Kidney (tissue), 14 donors: ENCODE results near the gene TP53I11. TPM values are rescaled to one million over a fixed set of nuclear protein-coding genes. Genes with fewer than 3 reads are reported as not detected.

Source experiments
- DNase-seq, 5 donors: peaks; one replicate each; pipeline ENCODE4 v3.0.0-alpha.2; 2013 to 2020
- FAIRE-seq: peaks from 2 replicates; lab custom pipeline; 2012; peaks lifted over from hg19 to GRCh38; lab: Jason Lieb, UNC
- H3K27ac ChIP-seq, 2 donors: one replicate each; pipeline ENCODE4 v1.7.0; 2013; ENCODE audit warnings: low read depth in 2 of 2, low read length in 2 of 2, inconsistent platforms in 1 of 2
- H3K27me3 ChIP-seq: one replicate; pipeline ENCODE4 v1.7.1; 2013; ENCODE audit warnings: low read length, inconsistent platforms; ENCODE audit not compliant: control insufficient read depth, insufficient read depth
- H3K36me3 ChIP-seq, 3 donors: one replicate each; pipeline versions ENCODE4 v1.7.0 to v1.7.1; 2013; ENCODE audit warnings: low read length in 3 of 3, control low read depth in 1 of 3, inconsistent platforms in 1 of 3; ENCODE audit not compliant: insufficient read depth in 3 of 3, control insufficient read depth in 2 of 3
- H3K4me1 ChIP-seq, 3 donors: one replicate each; pipeline versions ENCODE4 v1.7.0 to v1.7.1; 2013; ENCODE audit warnings: low read length in 3 of 3, inconsistent platforms in 1 of 3, low read depth in 1 of 3; ENCODE audit not compliant: control insufficient read depth in 2 of 3, insufficient read depth in 2 of 3
- H3K4me3 ChIP-seq, 3 donors: one replicate each; pipeline versions ENCODE4 v1.7.0 to v1.8.1; 2013; ENCODE audit warnings: low read length in 3 of 3, control low read depth in 1 of 3, inconsistent platforms in 1 of 3
- H3K9ac ChIP-seq, 3 donors: one replicate each; pipeline versions ENCODE4 v1.7.0 to v1.7.1; 2013; ENCODE audit warnings: low read length in 3 of 3, control low read depth in 1 of 3, inconsistent platforms in 1 of 3
- H3K9me3 ChIP-seq, 3 donors: one replicate each; pipeline versions ENCODE4 v1.7.0 to v1.7.1; 2013; ENCODE audit warnings: low read length in 3 of 3, control low read depth in 1 of 3, inconsistent platforms in 1 of 3; ENCODE audit not compliant: control insufficient read depth in 2 of 3, insufficient read depth in 1 of 3
- intact Hi-C: fragments of 100-400 bp; cut with DNase I; formaldehyde crosslinking; loops from one replicate; pipeline ENCODE4 v1.11.1; 2022
- polyA plus RNA-seq: library from polyadenylated mRNA; stranded (reverse); fragments of 350-450 nt; fragmentation: Illumina TruSeq; extraction: RNeasy Lipid Tissue Mini Kit (QIAGEN cat#74804); gene quantifications from one replicate; pipeline ENCODE4 v1.2.3, GENCODE V29; 2014; ENCODE audit warnings: low read depth, low replicate concordance; ENCODE audit not compliant: insufficient read depth
- total RNA-seq: library from RNA; stranded (reverse); fragmentation: NEBNext Ultra II Directional; extraction: Animal tissue kit (Norgen Biotek cat#: 25700); gene quantifications from one replicate; pipeline ENCODE4 v1.2.1, GENCODE V29; 2021
- TF ChIP-seq, protein P1 (sequence below): IDR thresholded peaks from 3 replicates; pipeline ENCODE4 v1.5.1; 2012; ENCODE audit warnings: mild to moderate bottlenecking, moderate library complexity, borderline replicate concordance; ENCODE audit not compliant: insufficient read depth; ENCODE audit errors: extremely low read depth
- donor health status: control.
- donor health status: control.
- donor health status: control.
- donor health status: control.
- donor health status: control.
- donor health status: DM: yes; HTN: yes; CAD: no.
- donor health status: Normal renal cell carcinoma (clear cell type).

Gene TP53I11
- total and polyA plus RNA-seq, 2 donors from 2014 or later = 25.7 to 35.3 TPM

DNA sequence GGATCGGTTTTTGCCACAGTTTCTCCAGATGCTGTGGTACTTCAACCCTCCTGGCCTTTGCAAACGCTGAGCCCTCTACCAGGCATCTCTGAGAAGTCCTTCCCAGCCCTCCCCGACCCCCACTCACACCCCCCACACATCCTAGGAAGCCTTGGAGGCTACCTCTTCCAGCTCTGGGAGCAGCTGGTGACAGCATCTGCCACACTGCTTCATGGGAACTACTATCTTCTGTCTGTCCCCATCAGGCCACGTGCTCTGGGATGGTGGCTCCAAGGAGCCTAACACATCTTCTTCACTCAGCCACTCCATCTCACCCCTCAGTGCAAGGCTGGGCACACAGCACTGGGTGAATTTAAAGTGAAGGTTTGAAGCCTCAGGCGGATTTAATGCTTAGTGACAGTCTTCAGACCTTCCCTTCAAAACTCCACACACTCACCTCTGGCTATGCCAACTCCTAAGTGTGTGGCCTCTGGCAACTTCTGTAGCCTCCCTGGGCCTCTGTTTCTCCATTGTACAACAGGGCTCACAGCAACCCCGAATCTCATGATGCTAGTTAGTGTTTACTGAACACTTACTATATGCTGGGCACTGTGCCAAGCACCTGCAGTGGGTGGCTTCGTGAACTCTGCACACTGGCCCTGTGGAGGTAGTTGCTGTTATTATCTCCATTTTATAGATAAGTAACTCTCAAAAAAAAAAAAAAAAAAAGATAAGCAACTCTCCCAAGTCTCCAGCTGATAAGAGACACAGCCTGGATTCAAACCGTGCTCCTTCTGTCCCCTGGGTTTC is 7.3 kb upstream of the TP53I11 start:
- intact Hi-C loops = no loop called here
- H3K27me3 ChIP-seq = no peaks in the 10 kb centered on the region
- no peak overlapping the region for H3K9ac ChIP-seq
- no peak overlapping the region for H3K4me3 ChIP-seq
- no peak overlapping the region for H3K27ac ChIP-seq
- H3K36me3 ChIP-seq = no peaks in the 10 kb centered on the region
- TF ChIP-seq, protein P1, sequence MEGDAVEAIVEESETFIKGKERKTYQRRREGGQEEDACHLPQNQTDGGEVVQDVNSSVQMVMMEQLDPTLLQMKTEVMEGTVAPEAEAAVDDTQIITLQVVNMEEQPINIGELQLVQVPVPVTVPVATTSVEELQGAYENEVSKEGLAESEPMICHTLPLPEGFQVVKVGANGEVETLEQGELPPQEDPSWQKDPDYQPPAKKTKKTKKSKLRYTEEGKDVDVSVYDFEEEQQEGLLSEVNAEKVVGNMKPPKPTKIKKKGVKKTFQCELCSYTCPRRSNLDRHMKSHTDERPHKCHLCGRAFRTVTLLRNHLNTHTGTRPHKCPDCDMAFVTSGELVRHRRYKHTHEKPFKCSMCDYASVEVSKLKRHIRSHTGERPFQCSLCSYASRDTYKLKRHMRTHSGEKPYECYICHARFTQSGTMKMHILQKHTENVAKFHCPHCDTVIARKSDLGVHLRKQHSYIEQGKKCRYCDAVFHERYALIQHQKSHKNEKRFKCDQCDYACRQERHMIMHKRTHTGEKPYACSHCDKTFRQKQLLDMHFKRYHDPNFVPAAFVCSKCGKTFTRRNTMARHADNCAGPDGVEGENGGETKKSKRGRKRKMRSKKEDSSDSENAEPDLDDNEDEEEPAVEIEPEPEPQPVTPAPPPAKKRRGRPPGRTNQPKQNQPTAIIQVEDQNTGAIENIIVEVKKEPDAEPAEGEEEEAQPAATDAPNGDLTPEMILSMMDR = no peak
- DNase-seq (no peak), FAIRE-seq (no peak)
- H3K4me1 ChIP-seq = peaks cover 0 to 8% (median 3%) of the 10 kb centered on the region in 3 donors
- no peaks in the 10 kb centered on the region for H3K9me3 ChIP-seq

DNA sequence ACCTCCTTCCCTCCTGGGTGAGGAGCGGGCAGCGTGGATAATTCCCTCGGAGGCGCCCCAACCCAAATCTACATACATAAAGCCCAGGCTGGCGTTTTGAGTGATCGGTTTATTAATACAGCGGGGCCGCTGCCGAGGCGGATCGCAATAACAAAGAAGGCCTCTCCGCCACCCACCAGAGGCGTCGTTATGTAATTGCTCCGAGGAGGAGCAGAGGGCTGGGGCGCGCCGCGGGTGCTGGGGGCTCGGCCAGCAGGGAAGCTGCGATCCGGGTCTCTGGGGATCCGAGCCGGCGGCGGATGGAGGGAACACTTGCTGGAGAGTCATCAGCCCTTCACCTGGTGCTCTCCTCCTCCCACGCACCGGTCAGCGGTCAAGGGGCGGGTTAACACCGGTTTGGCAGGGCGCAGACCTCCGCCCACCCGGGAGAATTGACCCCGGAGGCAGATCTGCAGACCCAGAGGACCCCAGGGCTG is 6.4 kb upstream of the TP53I11 start:
- intact Hi-C loops = no loop called here
- Histone ChIP-seq H3K9ac (no peak overlapping the region), H3K4me1 (peaks cover 0 to 8% (median 3%) of the 10 kb centered on the region in 3 donors), H3K27ac (no peak overlapping the region), H3K27me3 (no peaks in the 10 kb centered on the region), H3K36me3 (no peaks in the 10 kb centered on the region), H3K9me3 (no peaks in the 10 kb centered on the region), H3K4me3 (no peak overlapping the region)
- TF ChIP-seq, protein P1 = no peak
- peak in 4 of 5 donors; percentile 44 to 78 (median 70) for DNase-seq
- FAIRE-seq = no peak

DNA sequence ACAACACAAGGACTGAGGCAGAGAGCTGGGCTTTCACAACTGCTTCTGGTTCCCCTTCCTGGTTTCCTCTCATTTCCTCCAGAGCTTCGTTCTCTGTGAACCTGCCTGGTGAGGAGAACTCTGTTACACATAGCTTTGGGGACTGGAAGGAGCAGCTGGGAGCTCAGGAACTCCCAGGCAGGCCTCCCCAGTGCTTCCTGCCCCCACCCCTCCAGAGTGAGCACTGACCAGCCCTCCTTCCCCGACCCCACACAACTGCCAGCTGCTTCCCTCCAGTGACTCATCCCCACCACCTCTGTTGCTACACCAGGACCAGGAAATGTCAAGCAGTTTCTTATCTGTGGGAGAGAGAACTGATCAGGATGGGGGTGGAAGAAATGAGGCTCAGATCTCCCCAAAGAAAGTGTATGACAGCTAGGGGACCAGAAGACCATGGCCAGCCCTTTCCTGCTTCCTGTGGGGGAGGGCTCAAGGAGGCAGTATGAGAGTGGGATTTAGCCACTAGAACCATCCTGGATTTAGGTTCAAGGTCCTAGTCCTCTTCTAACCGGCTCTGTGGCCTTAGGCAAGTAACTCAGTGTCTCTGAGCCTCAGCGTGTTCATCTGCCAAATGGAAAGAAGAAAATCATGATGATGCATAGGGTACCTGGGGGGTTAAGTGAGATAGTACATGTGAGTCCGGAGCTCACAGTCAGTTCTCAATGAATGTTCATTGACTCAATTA is 4.5 kb upstream of the TP53I11 start:
- Histone ChIP-seq H3K36me3 (no peaks in the 10 kb centered on the region), H3K27me3 (no peaks in the 10 kb centered on the region), H3K9me3 (no peaks in the 10 kb centered on the region), H3K4me1 (peaks cover 0 to 8% (median 3%) of the 10 kb centered on the region in 3 donors), H3K9ac (no peak overlapping the region), H3K27ac (peak overlapping the region in 1 of 2 donors; percentile 14), H3K4me3 (no peak overlapping the region)
- TF ChIP-seq, protein P1 = no peak
- FAIRE-seq (no peak), DNase-seq (peak in 4 of 5 donors; percentile 39 to 86 (median 69))
- intact Hi-C loops = no loop called here
